ENCODE measurements around the gene SIVA1.
A peak's percentile ranks its signal among the peaks of the same experiment; 100 is the strongest.

Gene SIVA1, protein sequence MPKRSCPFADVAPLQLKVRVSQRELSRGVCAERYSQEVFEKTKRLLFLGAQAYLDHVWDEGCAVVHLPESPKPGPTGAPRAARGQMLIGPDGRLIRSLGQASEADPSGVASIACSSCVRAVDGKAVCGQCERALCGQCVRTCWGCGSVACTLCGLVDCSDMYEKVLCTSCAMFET

GRCh38 chr14:104752735-104753527, at the start of gene SIVA1:
Gene SIVA1 (plus strand): TSS chr14:104753147. CDS start chr14:104753202, 55 bp downstream.
- DNase-seq: peak; percentile 100

GRCh38 chr14:104703269-104703668, 49.7 kb upstream of the SIVA1 start:
- DNase-seq: no peak

DNA sequence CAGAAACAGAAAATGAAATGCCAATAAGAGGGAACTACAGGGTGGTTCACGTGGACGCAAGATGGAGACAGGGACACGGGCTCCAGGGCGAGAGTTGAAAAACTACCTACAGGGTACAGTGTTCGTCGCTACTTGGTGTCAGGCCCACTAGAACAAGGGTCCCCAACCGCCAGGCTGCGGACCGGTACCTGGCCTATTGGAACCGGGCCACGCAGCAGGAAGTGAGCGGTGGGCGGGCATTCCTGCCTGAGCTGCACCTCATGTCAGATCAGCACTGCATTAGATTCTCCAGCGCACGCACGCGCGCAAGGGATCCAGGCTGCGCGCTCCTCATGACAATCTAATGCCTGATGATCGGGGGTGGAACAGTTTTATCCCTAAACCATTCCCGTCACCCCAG, 48.7 kb upstream of the SIVA1 start:
- no peak for DNase-seq

DNA sequence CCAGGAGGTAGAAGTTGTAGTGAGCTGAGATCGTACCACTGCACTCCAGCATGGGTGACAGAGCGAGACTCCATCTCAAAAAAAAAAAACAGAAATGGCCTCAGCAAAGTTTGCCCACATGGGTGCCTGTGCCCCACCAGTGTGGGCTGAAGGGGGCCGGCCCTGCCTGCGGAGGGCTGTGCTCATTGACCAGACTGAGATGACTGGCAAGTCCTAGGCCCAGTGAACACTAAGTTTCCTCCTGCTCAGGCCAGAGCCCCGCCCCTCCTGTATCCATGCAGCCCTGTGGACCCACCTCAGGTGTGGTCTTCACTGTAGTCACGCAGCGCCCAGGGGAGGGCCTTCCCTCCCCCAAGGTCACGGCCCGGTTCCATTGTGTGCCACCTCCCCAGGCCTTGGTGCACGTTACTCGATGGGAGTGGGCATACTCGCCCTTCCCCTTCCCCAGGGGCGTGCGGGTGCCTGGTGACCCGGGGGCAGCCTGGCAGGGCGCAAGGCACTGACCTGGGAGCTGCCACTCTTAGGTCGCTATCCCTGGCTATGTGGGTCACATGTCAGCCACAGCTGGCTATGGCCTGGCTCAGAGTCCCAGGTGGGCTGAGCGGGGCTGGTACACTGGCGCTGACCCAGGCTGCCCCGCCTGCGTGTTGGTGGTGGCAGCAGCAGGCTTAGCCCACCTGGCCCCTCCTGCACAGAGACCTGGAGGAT, 47.5 kb upstream of the SIVA1 start:
- no peak for DNase-seq

- DNase-seq: no peak
These were observed 46.0 kb upstream of the SIVA1 start for GRCh38 chr14:104706733-104707607.

- DNase-seq: no peak
These were observed 45.0 kb upstream of the SIVA1 start for GRCh38 chr14:104707608-104708595.

- peak; percentile 36 for DNase-seq
These were observed 44.2 kb upstream of the SIVA1 start for GRCh38 chr14:104708606-104709268.

- DNase-seq: no peak
These were observed 43.4 kb upstream of the SIVA1 start for GRCh38 chr14:104709387-104710039.

DNA sequence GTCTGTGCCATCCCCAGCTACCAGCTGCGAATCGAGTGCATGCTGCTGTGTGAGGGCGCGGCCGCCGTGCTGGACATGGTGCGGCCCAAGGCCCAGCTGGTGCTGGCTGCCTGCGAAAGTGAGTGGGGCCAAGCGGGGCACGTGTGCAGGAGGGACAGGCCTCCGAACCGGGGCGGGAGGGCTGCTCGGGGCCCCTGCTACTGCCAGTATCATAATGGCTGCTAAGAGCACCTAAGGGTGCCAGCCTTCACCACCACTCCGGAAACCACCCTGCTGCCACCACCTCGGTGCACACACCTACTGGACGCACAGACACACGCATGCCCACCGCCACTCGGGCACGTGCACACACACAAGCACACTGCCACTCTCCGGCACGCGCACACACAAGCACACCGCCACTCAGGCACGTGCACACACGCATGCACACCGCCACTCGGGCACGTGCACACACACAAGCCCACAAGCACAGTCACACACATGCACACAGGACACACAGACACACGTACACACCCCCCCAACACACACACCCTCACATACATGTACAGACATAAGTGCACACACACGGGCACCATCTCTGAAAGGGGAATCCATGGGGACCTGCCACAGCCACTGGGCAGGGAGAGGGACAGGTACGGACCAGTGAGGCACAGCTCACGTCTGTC, 42.7 kb upstream of the SIVA1 start:
- no peak for DNase-seq

DNA sequence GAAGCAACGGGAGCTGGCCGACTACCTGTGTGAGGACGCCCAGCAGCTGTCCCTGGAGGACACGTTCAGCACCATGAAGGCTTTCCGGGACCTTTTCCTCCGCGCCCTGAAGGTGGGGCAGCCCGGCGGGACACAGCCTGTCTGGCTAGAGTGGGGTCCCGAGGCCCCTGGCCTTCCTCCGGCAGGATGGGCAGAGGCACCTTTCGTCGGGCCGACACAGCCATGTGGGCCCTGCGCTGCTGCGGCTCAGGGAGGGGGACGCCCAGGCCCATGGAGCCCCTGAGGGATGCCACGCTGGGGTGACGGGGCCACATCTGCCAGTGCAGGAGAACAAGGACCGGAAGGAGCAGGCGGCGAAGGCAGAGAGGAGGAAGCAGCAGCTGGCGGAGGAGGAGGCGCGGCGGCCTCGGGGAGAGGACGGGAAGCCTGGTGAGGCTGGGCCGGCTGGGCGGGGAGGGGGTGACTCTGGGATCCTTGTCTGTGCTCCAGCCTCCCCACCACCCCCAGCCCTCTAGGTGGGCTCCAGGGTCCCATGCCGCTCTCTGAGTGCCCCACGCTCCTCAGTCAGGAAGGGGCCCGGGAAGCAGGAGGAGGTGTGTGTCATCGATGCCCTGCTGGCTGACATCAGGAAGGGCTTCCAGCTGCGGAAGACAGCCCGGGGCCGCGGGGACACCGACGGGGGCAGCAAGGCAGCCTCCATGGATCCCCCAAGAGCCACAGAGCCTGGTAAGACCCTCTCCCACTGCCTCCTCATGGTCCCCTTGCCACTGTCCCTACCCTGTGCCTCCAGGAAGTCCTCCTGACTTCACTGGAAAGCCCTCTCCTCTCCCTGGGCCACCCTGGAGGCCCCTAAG, 39.8 kb upstream of the SIVA1 start:
- no peak for DNase-seq

- no peak for DNase-seq
These were observed 38.9 kb upstream of the SIVA1 start for GRCh38 chr14:104714066-104714465.

- DNase-seq: no peak
These were observed 38.3 kb upstream of the SIVA1 start for GRCh38 chr14:104714681-104715080.

DNA sequence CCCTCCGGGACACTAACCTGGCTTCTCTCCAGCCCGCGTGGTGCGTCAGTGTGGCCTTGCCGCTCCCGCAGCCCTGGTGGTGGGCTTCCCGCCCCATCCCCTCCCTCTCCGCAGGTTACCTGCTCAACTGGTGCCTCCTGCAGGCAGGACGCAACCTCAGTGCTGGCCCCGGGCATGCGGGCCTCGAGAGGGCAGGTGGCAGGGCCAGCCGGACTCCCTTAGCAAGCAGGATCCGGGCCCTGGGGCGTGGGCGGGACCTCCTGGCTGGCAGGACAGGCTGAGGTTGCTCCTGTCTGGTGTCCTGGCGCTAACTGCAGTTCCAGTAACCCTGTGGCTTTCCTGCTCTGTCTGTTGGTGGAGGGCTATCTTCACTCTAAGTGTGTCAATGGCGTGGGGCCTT, 37.5 kb upstream of the SIVA1 start:
- DNase-seq: no peak

DNA sequence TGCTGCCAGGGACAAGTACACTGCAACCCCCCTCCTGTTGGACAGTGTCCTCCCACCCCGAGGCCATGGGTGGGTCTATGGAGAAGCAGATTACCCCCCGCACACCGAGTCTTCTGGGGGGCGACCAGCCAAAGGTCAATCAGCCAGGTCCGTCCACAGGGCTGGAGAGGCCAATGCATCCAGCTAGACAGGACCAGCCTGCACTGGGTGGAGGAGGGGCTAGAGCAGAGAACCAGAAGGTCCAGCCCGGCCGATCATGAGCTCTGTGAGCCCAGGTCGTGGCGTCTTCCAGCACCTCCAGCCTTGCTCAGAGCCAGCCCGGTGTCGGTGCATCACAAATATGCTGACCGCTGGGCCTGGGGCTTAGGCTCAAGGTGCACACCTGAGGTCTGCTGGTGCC, 37.1 kb upstream of the SIVA1 start:
- no peak for DNase-seq

DNA sequence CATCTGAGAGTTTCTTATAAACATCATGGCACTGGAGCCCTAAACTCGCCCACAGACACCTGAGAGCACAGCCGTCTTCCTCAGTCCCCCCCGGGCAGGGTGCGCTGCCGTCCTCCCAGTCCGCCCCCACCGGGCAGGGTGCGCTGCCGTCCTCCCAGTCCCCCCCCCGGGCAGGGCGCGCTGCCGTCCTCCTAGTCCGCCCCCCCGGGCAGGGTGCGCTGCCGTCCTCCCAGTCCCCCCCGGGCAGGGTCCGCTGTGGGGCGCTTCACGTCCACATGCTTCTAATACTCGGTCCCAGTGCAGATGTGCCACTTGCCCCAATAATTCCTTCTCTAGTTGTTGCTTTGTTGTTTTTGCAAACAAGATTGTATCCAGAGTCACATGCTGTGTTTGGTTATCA, 35.8 kb upstream of the SIVA1 start:
- DNase-seq: no peak

DNA sequence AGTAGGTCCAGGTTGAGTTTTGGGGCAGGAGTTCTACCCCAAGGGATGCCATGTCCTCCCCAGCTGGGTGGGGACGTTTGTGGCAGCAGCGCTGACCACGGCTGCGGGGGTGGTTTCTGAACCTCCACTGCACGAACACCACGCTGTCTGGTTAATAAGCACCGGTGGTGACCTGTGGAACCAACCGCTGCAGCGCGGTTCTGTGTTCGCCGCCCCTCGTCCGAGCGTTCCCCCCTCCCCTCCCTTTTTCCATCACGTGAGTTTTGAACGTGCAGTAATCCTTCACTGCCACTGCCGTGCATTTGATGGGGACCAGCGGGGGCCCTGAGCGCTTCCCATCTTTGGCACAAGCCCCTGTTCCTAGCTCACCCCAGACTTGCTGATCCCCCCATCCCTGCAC, 35.3 kb upstream of the SIVA1 start:
- no peak for DNase-seq

- no peak for DNase-seq
These were observed 34.8 kb upstream of the SIVA1 start for GRCh38 chr14:104718147-104718546.

DNA sequence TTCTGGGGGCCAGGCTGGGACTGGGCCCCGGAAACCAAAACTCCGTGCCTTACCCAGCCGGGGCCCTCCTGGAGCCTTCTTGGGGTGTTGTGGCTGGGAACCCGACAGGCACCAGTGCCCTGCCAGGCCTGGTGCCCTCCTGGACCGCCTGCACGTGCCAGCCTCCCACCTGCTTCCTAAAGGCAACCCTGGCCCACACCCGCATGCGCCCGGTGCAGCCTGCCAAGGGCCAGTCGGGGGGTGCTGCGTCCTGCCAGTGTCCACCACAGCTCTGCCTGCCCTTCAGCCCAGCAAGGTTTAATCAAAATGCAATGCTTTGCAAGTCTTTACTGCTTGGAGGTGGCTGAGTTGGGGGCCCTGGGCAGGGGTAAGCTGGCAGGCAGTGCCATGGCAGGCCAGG, 34.1 kb upstream of the SIVA1 start:
- DNase-seq: no peak

DNA sequence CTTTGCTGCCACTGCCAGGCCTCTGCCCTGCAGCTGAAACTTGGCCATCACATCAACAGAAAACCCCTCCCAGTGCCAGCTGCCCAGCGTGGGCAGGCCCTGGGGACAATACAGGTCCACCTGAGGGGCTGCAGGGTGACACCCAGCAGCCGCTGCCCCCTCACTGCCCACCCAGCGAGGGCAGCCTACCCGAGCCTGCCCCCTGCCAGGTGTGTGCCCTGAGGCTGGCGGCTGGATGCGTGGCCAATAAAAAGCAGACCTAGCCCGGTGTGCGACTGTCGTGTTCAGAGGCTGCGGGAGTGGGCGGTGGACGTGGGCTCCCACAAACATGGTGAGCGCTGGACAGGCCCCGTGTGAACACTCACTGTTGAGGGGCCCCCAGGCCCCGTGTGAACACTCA, 33.6 kb upstream of the SIVA1 start:
- DNase-seq: no peak
